ENCODE data around the gene B3GALT4. TPM values are rescaled to one million over a fixed set of nuclear protein-coding genes. Genes with fewer than 3 reads are reported as not detected.

B3GALT4 gene
- total and polyA plus RNA-seq, 2 of the 13 experiments (the other 11 are each of a cell fraction or from before 2014, with no cell fraction given): 0.04 to 0.27 TPM

GRCh38 chr6:33312361-33313104, 35.6 kb downstream of the B3GALT4 start (continued):
- peak; percentile 74; the same call in 1 of the 2 replicates for TF ChIP-seq ZBTB25 (CRISPR knock-in tag; IDR thresholded peaks at IDR 0.05)
- no peak for TF ChIP-seq ZBTB3 (CRISPR knock-in tag; IDR thresholded peaks at IDR 0.05; ENCODE audit: borderline replicate concordance, low read depth)
- TF ChIP-seq PLRG1 (conservative IDR thresholded peaks at IDR 0.05): no peak
- TF ChIP-seq ZNF232 (CRISPR knock-in tag; IDR thresholded peaks at IDR 0.05; ENCODE audit: borderline replicate concordance): no peak
- TF ChIP-seq ZNF253 (CRISPR knock-in tag; IDR thresholded peaks at IDR 0.05; ENCODE audit: borderline replicate concordance): no peak
- TF ChIP-seq RAD21 (CRISPR knock-in tag; IDR thresholded peaks at IDR 0.05): peak; percentile 70
- TF ChIP-seq ZNF33A (CRISPR knock-in tag; IDR thresholded peaks at IDR 0.05; ENCODE audit: borderline replicate concordance): no peak
- TF ChIP-seq TFAP4 (IDR thresholded peaks at IDR 0.05; ENCODE audit: borderline replicate concordance, low read depth): peak; percentile 28; the same call in 1 of the 2 replicates
- TF ChIP-seq STAG1 (CRISPR knock-in tag; IDR thresholded peaks at IDR 0.05): peak; percentile 22; the same call in 1 of the 2 replicates
- TF ChIP-seq ZNF124 (CRISPR knock-in tag; IDR thresholded peaks at IDR 0.05): no peak
- TF ChIP-seq TBL1XR1 (IDR thresholded peaks at IDR 0.05; ENCODE audit: borderline replicate concordance, low read length, partially characterized antibody): no peak
- TF ChIP-seq THAP11 (CRISPR knock-in tag; IDR thresholded peaks at IDR 0.05): no peak
- TF ChIP-seq MZF1 (CRISPR knock-in tag; IDR thresholded peaks at IDR 0.05; ENCODE audit: borderline replicate concordance): no peak
- TF ChIP-seq ZFP41 (CRISPR knock-in tag; IDR thresholded peaks at IDR 0.05; ENCODE audit: borderline replicate concordance): no peak
- peak; percentile 81 for TF ChIP-seq EED (CRISPR knock-in tag; IDR thresholded peaks at IDR 0.05)
- TF ChIP-seq RAD51 (IDR thresholded peaks at IDR 0.05; ENCODE audit: borderline replicate concordance): no peak
- TF ChIP-seq MAFK (conservative IDR thresholded peaks at IDR 0.05 in 1 of 2, IDR thresholded peaks at IDR 0.05 in 1 of 2; ENCODE audit: low read length in 2 of 2): no peak
- TF ChIP-seq CREM (IDR thresholded peaks at IDR 0.05): no peak; the same call in 1 of the 2 replicates
- TF ChIP-seq CREM (CRISPR knock-in tag; IDR thresholded peaks at IDR 0.05): no peak
- no peak for TF ChIP-seq ZNF432 (CRISPR knock-in tag; IDR thresholded peaks at IDR 0.05; ENCODE audit: borderline replicate concordance)
- TF ChIP-seq PHF20 (CRISPR knock-in tag; IDR thresholded peaks at IDR 0.05): no peak
- TF ChIP-seq MED13 (CRISPR knock-in tag; IDR thresholded peaks at IDR 0.05): no peak
- peak; percentile 63; the same call in 1 of the 2 replicates for TF ChIP-seq SP140L (CRISPR knock-in tag; IDR thresholded peaks at IDR 0.05; ENCODE audit: borderline replicate concordance)
- TF ChIP-seq ZNF737 (CRISPR knock-in tag; IDR thresholded peaks at IDR 0.05; ENCODE audit: borderline replicate concordance): no peak
- no peak for TF ChIP-seq BRF2 (CRISPR knock-in tag; IDR thresholded peaks at IDR 0.05)
- no peak for TF ChIP-seq MXD4 (CRISPR knock-in tag; IDR thresholded peaks at IDR 0.05)
